HepG2 (cell line): Measurements from ENCODE around the gene CENPB. TPM values are rescaled to one million over a fixed set of nuclear protein-coding genes. Genes with fewer than 3 reads are reported as not detected.

ENCODE experiments used
- ATAD3A ChIP-seq: sonication (generic); formaldehyde crosslinking; IDR thresholded peaks from 2 replicates; pipeline ENCODE4 v1.4.0; 2020; ENCODE audit warnings: missing genetic modification reagents
- CAMTA2 ChIP-seq: sonication (generic); formaldehyde crosslinking; IDR thresholded peaks from 2 replicates; pipeline ENCODE4 v1.4.0; 2020; ENCODE audit warnings: mild to moderate bottlenecking, missing genetic modification reagents, borderline replicate concordance
- ETV5 ChIP-seq: IDR thresholded peaks from 2 replicates; pipeline ENCODE4 v1.6.1; 2018; ENCODE audit warnings: missing biosample characterization, missing genetic modification reagents, inconsistent platforms, borderline replicate concordance
- ISL2 ChIP-seq: sonication (generic); formaldehyde crosslinking; IDR thresholded peaks from 2 replicates; pipeline ENCODE4 v1.5.0; 2020; ENCODE audit warnings: missing genetic modification reagents
- RARG ChIP-seq: sonication (generic); formaldehyde crosslinking; IDR thresholded peaks from 2 replicates; pipeline ENCODE4 v1.4.0; 2020; ENCODE audit warnings: low read depth, mild to moderate bottlenecking, missing genetic modification reagents
- RBAK ChIP-seq: sonication (generic); formaldehyde crosslinking; IDR thresholded peaks from 2 replicates; pipeline ENCODE4 v1.5.1; 2020; ENCODE audit warnings: mild to moderate bottlenecking, missing genetic modification reagents
- SNAPC2 ChIP-seq: sonication (generic); formaldehyde crosslinking; IDR thresholded peaks from 2 replicates; pipeline ENCODE4 v1.8.1; 2022; ENCODE audit warnings: mild to moderate bottlenecking, missing genetic modification reagents
- ZC3H4 ChIP-seq: sonication (generic); formaldehyde crosslinking; IDR thresholded peaks from 2 replicates; pipeline ENCODE4 v1.4.0; 2020; ENCODE audit warnings: missing genetic modification reagents, borderline replicate concordance
- ZFP1 ChIP-seq: IDR thresholded peaks from 2 replicates; pipeline ENCODE4 v1.6.1; 2016
- ZFP90 ChIP-seq: sonication (generic); formaldehyde crosslinking; IDR thresholded peaks from 2 replicates; pipeline ENCODE4 v1.8.0; 2022; ENCODE audit warnings: missing genetic modification reagents, mild to moderate bottlenecking, inconsistent platforms, borderline replicate concordance
- ZNF530 ChIP-seq: sonication (generic); formaldehyde crosslinking; IDR thresholded peaks from 2 replicates; pipeline ENCODE4 v1.5.0; 2020; ENCODE audit warnings: low read depth, mild to moderate bottlenecking, missing genetic modification reagents
- ZNF678 ChIP-seq: sonication (generic); formaldehyde crosslinking; IDR thresholded peaks from 2 replicates; pipeline ENCODE4 v1.4.0; 2020; ENCODE audit warnings: mild to moderate bottlenecking, missing genetic modification reagents
- ZNF781 ChIP-seq: sonication (generic); formaldehyde crosslinking; IDR thresholded peaks from 2 replicates; pipeline ENCODE4 v1.5.1; 2020; ENCODE audit warnings: borderline replicate concordance, mild to moderate bottlenecking, missing genetic modification reagents; ENCODE audit errors: not compliant biosample characterization
- polyA plus RNA-seq, 8 experiments: library from polyadenylated mRNA; depleted of rRNA in 3 of 8; stranded (reverse) in 7 of 8; unstranded in 1 of 8; fragments of >200 nt; fragmentation: Illumina TruSeq in 4 of 8; extraction: Trizol in 4 of 8; gene quantifications; 2 replicates each; pipeline versions ENCODE4 v1.2.1 to v1.2.3, GENCODE V29; 2011 to 2016; ENCODE audit warnings: low read depth in 4 of 8, missing spikeins in 1 of 8, mixed read lengths in 1 of 8; ENCODE audit not compliant: insufficient read depth in 1 of 8
- total RNA-seq, 5 experiments: library from RNA; depleted of rRNA; stranded (reverse); fragments of >200 nt; fragmentation: Illumina TruSeq; extraction: Trizol; gene quantifications; 2 replicates each; pipeline ENCODE4 v1.2.3, GENCODE V29; 2016; ENCODE audit warnings: low read depth in 1 of 5
- TF ChIP-seq, protein P1 (sequence below): sonication (generic); formaldehyde crosslinking; IDR thresholded peaks from 2 replicates; pipeline ENCODE4 v1.5.0; 2020; ENCODE audit warnings: mild to moderate bottlenecking, missing genetic modification reagents
- TF ChIP-seq, protein P2 (sequence below): IDR thresholded peaks from 2 replicates; pipeline ENCODE4 v1.6.1; 2016
- TF ChIP-seq, protein P3 (sequence below): sonication (generic); formaldehyde crosslinking; IDR thresholded peaks from 2 replicates; pipeline ENCODE4 v1.8.0; 2022; ENCODE audit warnings: mild to moderate bottlenecking, missing genetic modification reagents, moderate library complexity
- TF ChIP-seq, protein P4 (sequence below): IDR thresholded peaks from 2 replicates; pipeline ENCODE4 v1.4.0; 2020; ENCODE audit warnings: mild to moderate bottlenecking, missing genetic modification reagents
- TF ChIP-seq, protein P5 (sequence below): sonication (generic); formaldehyde crosslinking; IDR thresholded peaks from 2 replicates; pipeline ENCODE4 v1.4.0; 2020; ENCODE audit warnings: low read depth, mild to moderate bottlenecking, missing genetic modification reagents

Gene CENPB
- total and polyA plus RNA-seq, 2 of the 13 experiments (the other 11 are each of a cell fraction or from before 2014, with no cell fraction given): 10.4 to 54.5 TPM

- TF ChIP-seq CAMTA2 (CRISPR knock-in tag): peak; percentile 98
- TF ChIP-seq ZNF678 (CRISPR knock-in tag): peak; percentile 92
- TF ChIP-seq, protein P1, sequence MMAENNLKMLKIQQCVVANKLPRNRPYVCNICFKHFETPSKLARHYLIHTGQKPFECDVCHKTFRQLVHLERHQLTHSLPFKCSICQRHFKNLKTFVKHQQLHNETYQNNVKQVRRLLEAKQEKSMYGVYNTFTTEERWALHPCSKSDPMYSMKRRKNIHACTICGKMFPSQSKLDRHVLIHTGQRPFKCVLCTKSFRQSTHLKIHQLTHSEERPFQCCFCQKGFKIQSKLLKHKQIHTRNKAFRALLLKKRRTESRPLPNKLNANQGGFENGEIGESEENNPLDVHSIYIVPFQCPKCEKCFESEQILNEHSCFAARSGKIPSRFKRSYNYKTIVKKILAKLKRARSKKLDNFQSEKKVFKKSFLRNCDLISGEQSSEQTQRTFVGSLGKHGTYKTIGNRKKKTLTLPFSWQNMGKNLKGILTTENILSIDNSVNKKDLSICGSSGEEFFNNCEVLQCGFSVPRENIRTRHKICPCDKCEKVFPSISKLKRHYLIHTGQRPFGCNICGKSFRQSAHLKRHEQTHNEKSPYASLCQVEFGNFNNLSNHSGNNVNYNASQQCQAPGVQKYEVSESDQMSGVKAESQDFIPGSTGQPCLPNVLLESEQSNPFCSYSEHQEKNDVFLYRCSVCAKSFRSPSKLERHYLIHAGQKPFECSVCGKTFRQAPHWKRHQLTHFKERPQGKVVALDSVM (CRISPR knock-in tag): peak; percentile 89
- TF ChIP-seq, protein P2, sequence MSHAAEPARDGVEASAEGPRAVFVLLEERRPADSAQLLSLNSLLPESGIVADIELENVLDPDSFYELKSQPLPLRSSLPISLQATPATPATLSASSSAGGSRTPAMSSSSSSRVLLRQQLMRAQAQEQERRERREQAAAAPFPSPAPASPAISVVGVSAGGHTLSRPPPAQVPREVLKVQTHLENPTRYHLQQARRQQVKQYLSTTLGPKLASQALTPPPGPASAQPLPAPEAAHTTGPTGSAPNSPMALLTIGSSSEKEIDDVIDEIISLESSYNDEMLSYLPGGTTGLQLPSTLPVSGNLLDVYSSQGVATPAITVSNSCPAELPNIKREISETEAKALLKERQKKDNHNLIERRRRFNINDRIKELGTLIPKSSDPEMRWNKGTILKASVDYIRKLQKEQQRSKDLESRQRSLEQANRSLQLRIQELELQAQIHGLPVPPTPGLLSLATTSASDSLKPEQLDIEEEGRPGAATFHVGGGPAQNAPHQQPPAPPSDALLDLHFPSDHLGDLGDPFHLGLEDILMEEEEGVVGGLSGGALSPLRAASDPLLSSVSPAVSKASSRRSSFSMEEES (CRISPR knock-in tag): peak; percentile 62
- no peak for TF ChIP-seq ZNF530 (CRISPR knock-in tag)
- TF ChIP-seq ZNF781 (CRISPR knock-in tag): peak; percentile 94
- no peak; the same call in 1 of the 2 replicates for TF ChIP-seq RARG (CRISPR knock-in tag)
- peak; percentile 11; the same call in 1 of the 2 replicates for TF ChIP-seq ZC3H4
- peak; percentile 85 for TF ChIP-seq ISL2 (CRISPR knock-in tag)
- peak; percentile 42; the same call in 1 of the 2 replicates for TF ChIP-seq ZFP1
- peak; percentile 20; the same call in 1 of the 2 replicates for TF ChIP-seq RBAK (CRISPR knock-in tag)
- TF ChIP-seq, protein P3, sequence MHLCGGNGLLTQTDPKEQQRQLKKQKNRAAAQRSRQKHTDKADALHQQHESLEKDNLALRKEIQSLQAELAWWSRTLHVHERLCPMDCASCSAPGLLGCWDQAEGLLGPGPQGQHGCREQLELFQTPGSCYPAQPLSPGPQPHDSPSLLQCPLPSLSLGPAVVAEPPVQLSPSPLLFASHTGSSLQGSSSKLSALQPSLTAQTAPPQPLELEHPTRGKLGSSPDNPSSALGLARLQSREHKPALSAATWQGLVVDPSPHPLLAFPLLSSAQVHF (CRISPR knock-in tag): peak; percentile 86
- TF ChIP-seq, protein P4, sequence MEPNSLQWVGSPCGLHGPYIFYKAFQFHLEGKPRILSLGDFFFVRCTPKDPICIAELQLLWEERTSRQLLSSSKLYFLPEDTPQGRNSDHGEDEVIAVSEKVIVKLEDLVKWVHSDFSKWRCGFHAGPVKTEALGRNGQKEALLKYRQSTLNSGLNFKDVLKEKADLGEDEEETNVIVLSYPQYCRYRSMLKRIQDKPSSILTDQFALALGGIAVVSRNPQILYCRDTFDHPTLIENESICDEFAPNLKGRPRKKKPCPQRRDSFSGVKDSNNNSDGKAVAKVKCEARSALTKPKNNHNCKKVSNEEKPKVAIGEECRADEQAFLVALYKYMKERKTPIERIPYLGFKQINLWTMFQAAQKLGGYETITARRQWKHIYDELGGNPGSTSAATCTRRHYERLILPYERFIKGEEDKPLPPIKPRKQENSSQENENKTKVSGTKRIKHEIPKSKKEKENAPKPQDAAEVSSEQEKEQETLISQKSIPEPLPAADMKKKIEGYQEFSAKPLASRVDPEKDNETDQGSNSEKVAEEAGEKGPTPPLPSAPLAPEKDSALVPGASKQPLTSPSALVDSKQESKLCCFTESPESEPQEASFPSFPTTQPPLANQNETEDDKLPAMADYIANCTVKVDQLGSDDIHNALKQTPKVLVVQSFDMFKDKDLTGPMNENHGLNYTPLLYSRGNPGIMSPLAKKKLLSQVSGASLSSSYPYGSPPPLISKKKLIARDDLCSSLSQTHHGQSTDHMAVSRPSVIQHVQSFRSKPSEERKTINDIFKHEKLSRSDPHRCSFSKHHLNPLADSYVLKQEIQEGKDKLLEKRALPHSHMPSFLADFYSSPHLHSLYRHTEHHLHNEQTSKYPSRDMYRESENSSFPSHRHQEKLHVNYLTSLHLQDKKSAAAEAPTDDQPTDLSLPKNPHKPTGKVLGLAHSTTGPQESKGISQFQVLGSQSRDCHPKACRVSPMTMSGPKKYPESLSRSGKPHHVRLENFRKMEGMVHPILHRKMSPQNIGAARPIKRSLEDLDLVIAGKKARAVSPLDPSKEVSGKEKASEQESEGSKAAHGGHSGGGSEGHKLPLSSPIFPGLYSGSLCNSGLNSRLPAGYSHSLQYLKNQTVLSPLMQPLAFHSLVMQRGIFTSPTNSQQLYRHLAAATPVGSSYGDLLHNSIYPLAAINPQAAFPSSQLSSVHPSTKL (CRISPR knock-in tag): peak; percentile 50
- TF ChIP-seq SNAPC2 (CRISPR knock-in tag): no peak; the same call in 1 of the 2 replicates
- TF ChIP-seq ZFP90: peak; percentile 16
- TF ChIP-seq, protein P5, sequence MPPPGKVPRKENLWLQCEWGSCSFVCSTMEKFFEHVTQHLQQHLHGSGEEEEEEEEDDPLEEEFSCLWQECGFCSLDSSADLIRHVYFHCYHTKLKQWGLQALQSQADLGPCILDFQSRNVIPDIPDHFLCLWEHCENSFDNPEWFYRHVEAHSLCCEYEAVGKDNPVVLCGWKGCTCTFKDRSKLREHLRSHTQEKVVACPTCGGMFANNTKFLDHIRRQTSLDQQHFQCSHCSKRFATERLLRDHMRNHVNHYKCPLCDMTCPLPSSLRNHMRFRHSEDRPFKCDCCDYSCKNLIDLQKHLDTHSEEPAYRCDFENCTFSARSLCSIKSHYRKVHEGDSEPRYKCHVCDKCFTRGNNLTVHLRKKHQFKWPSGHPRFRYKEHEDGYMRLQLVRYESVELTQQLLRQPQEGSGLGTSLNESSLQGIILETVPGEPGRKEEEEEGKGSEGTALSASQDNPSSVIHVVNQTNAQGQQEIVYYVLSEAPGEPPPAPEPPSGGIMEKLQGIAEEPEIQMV (CRISPR knock-in tag): peak; percentile 90; the same call in 1 of the 2 replicates
- 0 out of 2 replicates have a peak, but pooled peaks have one; percentile 9 for TF ChIP-seq ATAD3A (CRISPR knock-in tag)
- peak; percentile 71 for TF ChIP-seq ETV5 (CRISPR knock-in tag)
Observed at GRCh38 chr20:3820048-3820900, 33.7 kb upstream of the CENPB start, which contains the start of gene AP5S1 (continued).
